Endothelial cell of umbilical vein (primary cell): ENCODE measurements around the gene XPOT. TPM values are rescaled to one million over a fixed set of nuclear protein-coding genes. Genes with fewer than 3 reads are reported as not detected.

ENCODE experiments used
- BruUV-seq: library from RNA; stranded (reverse); fragments of 400-500 nt; replicated peaks from 2 replicates; lab custom pipeline; 2021; lab: Mats Ljungman, UMichigan
- CTCF ChIA-PET: fragments of 300-600, 350-600 bp; sonication (Branson Sonifier 250); formaldehyde crosslinking; loops from one replicate; lab custom pipeline; 2021; ENCODE audit warnings: antibody characterized with exemption, inconsistent platforms; lab: Charles Lee
- POLR2A ChIA-PET: fragments of 300-600, 350-600 bp; sonication (Branson Sonifier 250); formaldehyde crosslinking; loops from one replicate; lab custom pipeline; 2021; ENCODE audit warnings: antibody characterized with exemption, inconsistent platforms; lab: Charles Lee
- DNase-seq: peaks from one replicate; pipeline ENCODE4 v3.0.0-alpha.2; 2011; ENCODE audit warnings: low read depth, low spot score
- FAIRE-seq: peaks from 2 replicates; lab custom pipeline; 2011; peaks lifted over from hg19 to GRCh38; lab: Jason Lieb, UNC
- H2AFZ ChIP-seq: 2 replicates; pipeline ENCODE4 v1.6.0; 2012; ENCODE audit warnings: low read depth, low read length, control low read depth, inconsistent platforms
- H3K27ac ChIP-seq: 2 replicates; pipeline ENCODE4 v1.5.1; 2011; ENCODE audit warnings: low read depth, mild to moderate bottlenecking, control low read depth, low read length, moderate library complexity; ENCODE audit not compliant: insufficient read depth
- H3K27me3 ChIP-seq, 2 experiments: 2 replicates each; pipeline versions ENCODE4 v1.6.0 to v1.6.1; 2011; ENCODE audit warnings: low read length in 2 of 2, mixed read lengths in 1 of 2; ENCODE audit not compliant: control insufficient read depth in 2 of 2, insufficient read depth in 2 of 2
- H3K36me3 ChIP-seq, 2 experiments: 2 replicates in 1 of 2; 3 replicates in 1 of 2; pipeline ENCODE4 v1.5.1; 2011; ENCODE audit warnings: low read length in 2 of 2, mild to moderate bottlenecking in 1 of 2, moderate library complexity in 1 of 2; ENCODE audit not compliant: control insufficient read depth in 2 of 2, insufficient read depth in 2 of 2; ENCODE audit errors: extremely low read depth in 1 of 2
- H3K4me1 ChIP-seq: 3 replicates; pipeline ENCODE4 v1.5.1; 2011; ENCODE audit warnings: mild to moderate bottlenecking, low read length; ENCODE audit not compliant: control insufficient read depth, insufficient read depth; ENCODE audit errors: extremely low read depth
- H3K4me2 ChIP-seq: 2 replicates; pipeline ENCODE4 v1.6.1; 2011; ENCODE audit warnings: low read length, control low read depth, mixed read lengths; ENCODE audit not compliant: insufficient read depth
- H3K4me3 ChIP-seq, 3 experiments: fragments of 200-600 bp in 1 of 3; sonication (generic), shearing (Covaris generic) in 1 of 3; replicated peaks in 1 of 3; 2 replicates each; pipeline ENCODE4 v1.5.1; 2011 to 2016; ENCODE audit warnings: control low read depth in 3 of 3, low read length in 3 of 3, mild to moderate bottlenecking in 2 of 3, inconsistent platforms in 1 of 3, low read depth in 1 of 3, moderate library complexity in 1 of 3; ENCODE audit not compliant: insufficient read depth in 1 of 3
- H3K79me2 ChIP-seq: 2 replicates; pipeline ENCODE4 v1.6.0; 2012; ENCODE audit warnings: low read length, inconsistent platforms; ENCODE audit not compliant: control insufficient read depth, insufficient read depth
- H3K9ac ChIP-seq: replicated peaks from 2 replicates; pipeline ENCODE3; 2011; ENCODE audit warnings: low read length, control low read depth; ENCODE audit not compliant: insufficient read depth; ENCODE audit errors: extremely low read depth
- H3K9me1 ChIP-seq: replicated peaks from 3 replicates; pipeline ENCODE4 v1.6.0; 2011; ENCODE audit warnings: mild to moderate bottlenecking, low read length; ENCODE audit not compliant: control insufficient read depth, insufficient read depth; ENCODE audit errors: extremely low read depth
- H3K9me3 ChIP-seq: replicated peaks from 2 replicates; pipeline ENCODE4 v1.5.1; 2012; ENCODE audit warnings: low read length, inconsistent platforms; ENCODE audit not compliant: control insufficient read depth, insufficient read depth
- H4K20me1 ChIP-seq: replicated peaks from 2 replicates; pipeline ENCODE3; 2011; ENCODE audit warnings: mild to moderate bottlenecking, low read length; ENCODE audit not compliant: control insufficient read depth, insufficient read depth; ENCODE audit errors: extremely low read depth
- EZH2 ChIP-seq: IDR thresholded peaks from 2 replicates; pipeline ENCODE4 v1.6.1; 2012; ENCODE audit warnings: borderline replicate concordance, low read depth, mild to moderate bottlenecking, moderate library complexity, low read length, inconsistent platforms; ENCODE audit not compliant: severe bottlenecking
- FOS ChIP-seq: IDR thresholded peaks from 2 replicates; pipeline ENCODE4 v1.6.1; 2011; ENCODE audit warnings: mild to moderate bottlenecking, low read length, moderate library complexity, borderline replicate concordance; ENCODE audit not compliant: insufficient read depth
- GATA2 ChIP-seq: IDR thresholded peaks from 2 replicates; pipeline ENCODE4 v1.7.0; 2011; ENCODE audit warnings: low read depth, mild to moderate bottlenecking, moderate library complexity, mixed read lengths, low read length; ENCODE audit not compliant: insufficient read length, insufficient read depth
- JUN ChIP-seq: IDR thresholded peaks from 2 replicates; pipeline ENCODE4 v1.6.1; 2011; ENCODE audit warnings: borderline replicate concordance, low read depth; ENCODE audit not compliant: insufficient read length, insufficient read depth
- MAX ChIP-seq: IDR thresholded peaks from 2 replicates; pipeline ENCODE4 v1.6.1; 2011; ENCODE audit not compliant: insufficient read depth, insufficient read length
- MYC ChIP-seq: IDR thresholded peaks from one replicate; pipeline ENCODE4 v1.6.1; 2011; ENCODE audit warnings: mild to moderate bottlenecking, low read depth, low read length
- POLR2A ChIP-seq: IDR thresholded peaks from 2 replicates; pipeline ENCODE4 v1.6.1; 2012; ENCODE audit warnings: low read depth, mild to moderate bottlenecking, control low read depth, low read length
- POLR2AphosphoS5 ChIP-seq: IDR thresholded peaks from 2 replicates; pipeline ENCODE4 v1.6.1; 2012; ENCODE audit warnings: low read depth, mild to moderate bottlenecking, control low read depth, low read length, moderate library complexity; ENCODE audit not compliant: insufficient read depth
- dilution Hi-C: fragments of 300-500 bp; cut with MboI; formaldehyde crosslinking; loops from one replicate; pipeline ENCODE4 v1.15.0; 2019; ENCODE audit warnings: low sequenced_read_pairs; ENCODE audit not compliant: extremely low pct_ligation_motif_present
- intact Hi-C: fragments of 100-400 bp; cut with micrococcal nuclease; formaldehyde crosslinking; loops from one replicate; pipeline ENCODE4 v1.10.0; 2022
- polyA plus RNA-seq, 4 experiments: library from polyadenylated mRNA; depleted of rRNA in 3 of 4; stranded (reverse) in 3 of 4; unstranded in 1 of 4; fragments of >200 nt; gene quantifications; 2 replicates each; pipeline versions ENCODE4 v1.2.1 to v1.2.3, GENCODE V29; 2011 to 2012; ENCODE audit warnings: missing spikeins in 1 of 4
- total RNA-seq: library from RNA; stranded (reverse); gene quantifications from 2 replicates; pipeline ENCODE4 v1.2.3, GENCODE V29; 2021
- TF ChIP-seq, protein P1 (sequence below), 2 donors: IDR thresholded peaks; 1 replicate in 1 of 2; 2 replicates in 1 of 2; pipeline ENCODE4 v1.5.1; 2011; ENCODE audit warnings: low read length in 2 of 2, mild to moderate bottlenecking in 2 of 2, moderate library complexity in 2 of 2, control low read depth in 1 of 2, inconsistent platforms in 1 of 2, low read depth in 1 of 2; ENCODE audit not compliant: insufficient read depth in 1 of 2; ENCODE audit errors: extremely low read depth in 1 of 2

Gene XPOT
- total and polyA plus RNA-seq, 2 donors (not counting 3 experiments of a cell fraction or from before 2014, with no cell fraction given), result 21.9 to 88.9 TPM

- FAIRE-seq, result no peak
These were observed 57.6 kb downstream of the XPOT start for GRCh38 chr12:64461634-64462414.

More at GRCh38 chr12:64461634-64462414, 57.6 kb downstream of the XPOT start:
- H3K4me2 ChIP-seq, result no peak overlapping the region
- no peaks in the 10 kb centered on the region for H3K9me1 ChIP-seq
- no TSS peak for BruUV-seq
- H3K36me3 ChIP-seq, result peaks cover 1 to 23% of the 10 kb centered on the region in 2 experiments
- H3K79me2 ChIP-seq, result peaks cover 43% of the 10 kb centered on the region
- intact Hi-C loops (no loop called here), dilution Hi-C loops (no loop called here)
- H3K4me3 ChIP-seq, result no peak overlapping the region
- H3K9me3 ChIP-seq, result no peaks in the 10 kb centered on the region
- no peak overlapping the region for H3K27ac ChIP-seq
- H4K20me1 ChIP-seq, result no peaks in the 10 kb centered on the region
- no peak for DNase-seq
- POLR2A ChIA-PET, result no interaction called here
- no peak overlapping the region for H3K9ac ChIP-seq
- H2AFZ ChIP-seq, result no peak overlapping the region
- TF ChIP-seq POLR2AphosphoS5 (no peak), GATA2 (no peak), JUN (no peak), POLR2A (no peak), MYC (no peak), FOS (no peak), MAX (no peak), EZH2 (no peak)
- TF ChIP-seq, protein P1, sequence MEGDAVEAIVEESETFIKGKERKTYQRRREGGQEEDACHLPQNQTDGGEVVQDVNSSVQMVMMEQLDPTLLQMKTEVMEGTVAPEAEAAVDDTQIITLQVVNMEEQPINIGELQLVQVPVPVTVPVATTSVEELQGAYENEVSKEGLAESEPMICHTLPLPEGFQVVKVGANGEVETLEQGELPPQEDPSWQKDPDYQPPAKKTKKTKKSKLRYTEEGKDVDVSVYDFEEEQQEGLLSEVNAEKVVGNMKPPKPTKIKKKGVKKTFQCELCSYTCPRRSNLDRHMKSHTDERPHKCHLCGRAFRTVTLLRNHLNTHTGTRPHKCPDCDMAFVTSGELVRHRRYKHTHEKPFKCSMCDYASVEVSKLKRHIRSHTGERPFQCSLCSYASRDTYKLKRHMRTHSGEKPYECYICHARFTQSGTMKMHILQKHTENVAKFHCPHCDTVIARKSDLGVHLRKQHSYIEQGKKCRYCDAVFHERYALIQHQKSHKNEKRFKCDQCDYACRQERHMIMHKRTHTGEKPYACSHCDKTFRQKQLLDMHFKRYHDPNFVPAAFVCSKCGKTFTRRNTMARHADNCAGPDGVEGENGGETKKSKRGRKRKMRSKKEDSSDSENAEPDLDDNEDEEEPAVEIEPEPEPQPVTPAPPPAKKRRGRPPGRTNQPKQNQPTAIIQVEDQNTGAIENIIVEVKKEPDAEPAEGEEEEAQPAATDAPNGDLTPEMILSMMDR (IDR thresholded peaks at IDR 0.05; ENCODE audit: extremely low read depth in 1 of 2, insufficient read depth in 1 of 2, low read depth in 1 of 2, low read length in 2 of 2), result no peak
- peaks cover 16% of the 10 kb centered on the region for H3K4me1 ChIP-seq
- no peaks in the 10 kb centered on the region for H3K27me3 ChIP-seq
- CTCF ChIA-PET, result no interaction called here
